HG03469 (cell line): ENCODE measurements around the gene LGALS7B.
"Not testable (repeated sequence)": the region's sequence is repeated elsewhere in the genome, so short reads cannot be mapped to it uniquely, and the experiment has no call there.

Source experiments
- ATAC-seq: cut with Tn5 transposase; IDR thresholded peaks from one replicate; pipeline ENCODE4 v1.9.1; 2021; ENCODE audit warnings: mild to moderate bottlenecking, moderate library complexity, moderate number of reproducible peaks; ENCODE audit not compliant: unreplicated experiment

LGALS7B gene

DNA sequence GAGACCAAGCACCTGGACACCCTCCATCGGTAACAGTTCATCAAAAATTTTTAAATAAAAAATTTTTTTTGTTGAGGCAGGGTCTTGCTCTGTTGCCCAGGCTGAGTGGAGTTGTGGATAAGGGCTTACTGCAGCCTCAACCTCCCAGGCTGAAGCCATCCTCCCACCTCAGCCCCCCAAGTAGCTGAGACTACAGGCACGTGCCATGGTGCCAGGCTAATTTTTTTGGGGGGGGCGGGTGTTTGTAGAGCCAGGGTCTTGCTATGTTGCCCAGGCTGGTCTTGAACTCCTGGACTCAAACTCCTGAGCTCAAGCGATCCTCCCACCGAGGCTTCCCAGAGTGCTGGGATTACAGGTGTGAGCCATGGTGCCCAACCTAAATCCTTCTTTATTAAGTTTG lies 4.7 kb downstream of the LGALS7B start:
- ATAC-seq, result no peak

DNA sequence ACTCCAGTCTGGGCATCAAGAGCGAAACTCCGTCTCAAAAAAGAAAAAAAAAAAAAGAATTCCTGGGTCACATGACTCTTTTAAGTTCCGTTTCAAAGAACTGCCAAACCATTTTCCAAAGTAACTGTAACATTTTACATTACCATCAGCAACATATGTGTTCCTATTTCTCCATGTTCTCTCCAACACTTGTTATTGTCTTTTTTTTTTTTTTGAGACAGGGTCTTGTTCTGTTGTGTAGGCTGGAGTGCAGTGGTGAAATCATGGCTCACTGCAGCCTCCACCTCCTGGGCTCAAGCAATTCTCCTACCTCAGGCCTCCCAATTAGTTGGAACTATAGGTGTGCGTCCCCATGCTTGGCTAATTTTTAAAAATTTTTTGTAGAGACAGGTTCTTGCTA lies 6.5 kb downstream of the LGALS7B start:
- ATAC-seq, result no peak

- ATAC-seq, result no peak
Measured at GRCh38 chr19:38796154-38796553, 7.2 kb downstream of the LGALS7B start.

- ATAC-seq, result not testable (repeated sequence)
Measured at GRCh38 chr19:38797781-38798180, 8.8 kb downstream of the LGALS7B start.

DNA sequence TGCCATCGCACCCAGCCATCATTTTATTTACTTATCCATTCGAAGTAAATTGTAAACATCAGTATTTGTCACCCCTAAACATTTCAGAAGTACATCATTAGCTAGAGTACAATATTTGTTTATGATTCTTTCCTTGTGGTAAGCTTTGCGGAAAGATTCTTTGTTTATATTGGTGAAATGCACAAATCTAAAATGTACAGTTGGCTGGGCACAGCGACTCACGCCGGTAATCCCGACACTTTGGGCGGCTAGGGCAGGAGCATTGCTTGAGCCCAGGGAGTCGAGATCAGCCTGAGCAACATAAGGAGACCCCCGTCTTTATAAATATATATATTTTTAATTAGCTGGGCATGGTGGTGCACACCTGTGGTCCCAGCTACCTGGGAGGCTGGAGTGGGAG lies 10.1 kb downstream of the LGALS7B start:
- no peak for ATAC-seq

- no peak for ATAC-seq
Measured at GRCh38 chr19:38800577-38801347, 11.8 kb downstream of the LGALS7B start.

GRCh38 chr19:38801359-38802095 lies 12.5 kb downstream of the LGALS7B start:
- no peak for ATAC-seq

- no peak for ATAC-seq
Measured at GRCh38 chr19:38803543-38803942, 14.5 kb downstream of the LGALS7B start.

- no peak for ATAC-seq
Measured at GRCh38 chr19:38805180-38805579, 16.2 kb downstream of the LGALS7B start.

DNA sequence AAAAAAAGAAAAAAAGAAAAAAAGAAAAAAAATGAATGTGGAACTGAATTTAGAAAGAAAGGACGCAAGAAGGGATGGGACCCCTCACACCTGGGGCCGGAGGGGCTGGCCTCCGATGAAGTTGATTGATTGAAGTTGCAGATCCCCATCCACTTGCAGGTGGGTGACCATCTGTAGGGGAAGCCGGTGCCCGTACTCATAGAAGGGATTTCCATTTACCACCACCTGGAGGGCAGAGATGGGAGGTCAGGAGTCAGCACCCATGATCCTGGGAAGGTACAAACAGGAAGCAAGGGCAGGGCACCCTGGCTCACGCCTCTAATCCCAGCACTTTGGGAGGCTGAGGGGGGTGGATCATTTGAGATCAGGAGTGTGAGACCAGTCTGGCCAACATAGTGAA lies 17.4 kb downstream of the LGALS7B start:
- no peak for ATAC-seq

DNA sequence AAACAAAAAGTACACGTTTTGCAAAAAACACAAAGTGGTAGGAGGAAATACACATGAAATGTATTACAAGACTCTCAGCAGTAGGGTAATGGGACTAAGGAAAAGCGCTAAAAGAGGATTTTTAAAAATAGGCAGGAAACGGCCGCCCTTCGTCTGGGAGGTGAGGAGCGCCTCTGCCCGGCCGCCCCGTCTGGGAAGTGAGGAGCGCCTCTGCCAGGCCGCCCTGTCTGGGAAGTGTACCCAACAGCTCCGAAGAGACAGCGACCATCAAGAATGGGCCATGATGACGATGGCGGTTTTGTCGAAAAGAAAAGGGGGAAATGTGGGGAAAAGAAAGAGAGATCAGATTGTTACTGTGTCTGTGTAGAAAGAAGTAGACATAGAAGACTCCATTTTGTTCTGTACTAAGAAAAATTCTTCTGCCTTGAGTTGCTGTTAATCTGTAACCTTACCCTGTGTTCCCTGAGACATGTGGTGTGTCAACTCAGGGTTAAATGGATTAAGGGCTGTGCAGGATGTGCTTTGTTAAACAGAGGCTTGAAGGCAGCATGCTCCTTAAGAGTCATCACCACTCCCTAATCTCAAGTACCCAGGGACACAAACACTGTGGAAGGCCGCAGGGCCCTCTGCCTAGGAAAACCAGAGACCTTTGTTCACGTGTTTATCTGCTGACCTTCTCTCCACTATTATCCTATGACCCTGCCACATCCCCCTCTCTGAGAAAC lies 18.5 kb downstream of the LGALS7B start:
- ATAC-seq, result not testable (repeated sequence)

DNA sequence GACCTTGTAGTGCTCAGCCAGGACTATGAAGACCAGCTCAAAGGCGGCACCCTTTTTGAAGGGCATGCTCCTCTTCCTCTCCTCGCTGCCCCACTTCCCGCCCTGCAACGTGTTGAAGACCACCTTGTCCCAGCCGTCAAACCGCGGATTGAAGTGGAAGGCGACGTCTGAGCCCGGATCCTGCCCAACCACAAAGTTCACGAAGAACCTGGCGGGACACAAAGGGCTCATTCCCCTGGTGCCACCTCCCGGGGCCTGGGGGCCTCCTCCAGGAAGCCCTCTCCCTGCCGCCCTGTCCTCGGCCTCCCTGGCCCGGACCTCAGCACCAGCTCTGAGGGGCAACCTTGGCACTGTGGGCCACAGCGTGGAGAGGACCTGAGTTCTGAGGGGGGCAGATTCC lies 19.7 kb downstream of the LGALS7B start:
- ATAC-seq, result no peak

DNA sequence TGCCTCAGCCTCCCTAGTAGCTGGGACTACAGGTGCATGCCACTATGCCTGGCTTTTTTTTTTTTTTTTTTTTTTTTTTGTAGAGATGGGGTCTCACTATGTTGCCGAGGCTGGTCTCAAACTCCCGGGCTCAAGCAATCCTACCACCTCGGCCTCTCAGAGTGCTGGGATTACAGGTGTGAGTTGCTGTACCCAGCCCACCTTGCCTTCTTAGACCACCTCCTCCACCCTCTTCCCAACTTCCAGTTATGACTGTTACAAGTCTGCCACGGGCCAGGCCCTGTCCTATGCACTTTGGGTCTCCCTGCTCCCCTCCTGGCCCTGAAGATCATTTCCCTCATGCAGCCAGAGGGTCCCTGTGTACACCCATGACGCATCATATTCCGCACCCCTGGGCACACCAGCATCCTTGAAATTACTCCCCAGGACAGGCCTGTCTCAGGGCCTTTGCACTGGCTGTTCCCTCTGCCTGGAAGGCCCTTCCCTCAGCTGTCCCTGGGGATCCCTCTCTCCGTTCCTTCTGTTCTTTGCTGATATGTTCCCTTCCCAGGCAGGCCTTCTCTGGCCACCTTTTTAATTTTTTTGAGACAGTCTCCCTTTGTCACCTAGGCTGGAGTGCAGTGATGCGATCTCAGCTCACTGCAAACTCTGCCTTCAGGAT lies 20.7 kb downstream of the LGALS7B start:
- no peak for ATAC-seq

DNA sequence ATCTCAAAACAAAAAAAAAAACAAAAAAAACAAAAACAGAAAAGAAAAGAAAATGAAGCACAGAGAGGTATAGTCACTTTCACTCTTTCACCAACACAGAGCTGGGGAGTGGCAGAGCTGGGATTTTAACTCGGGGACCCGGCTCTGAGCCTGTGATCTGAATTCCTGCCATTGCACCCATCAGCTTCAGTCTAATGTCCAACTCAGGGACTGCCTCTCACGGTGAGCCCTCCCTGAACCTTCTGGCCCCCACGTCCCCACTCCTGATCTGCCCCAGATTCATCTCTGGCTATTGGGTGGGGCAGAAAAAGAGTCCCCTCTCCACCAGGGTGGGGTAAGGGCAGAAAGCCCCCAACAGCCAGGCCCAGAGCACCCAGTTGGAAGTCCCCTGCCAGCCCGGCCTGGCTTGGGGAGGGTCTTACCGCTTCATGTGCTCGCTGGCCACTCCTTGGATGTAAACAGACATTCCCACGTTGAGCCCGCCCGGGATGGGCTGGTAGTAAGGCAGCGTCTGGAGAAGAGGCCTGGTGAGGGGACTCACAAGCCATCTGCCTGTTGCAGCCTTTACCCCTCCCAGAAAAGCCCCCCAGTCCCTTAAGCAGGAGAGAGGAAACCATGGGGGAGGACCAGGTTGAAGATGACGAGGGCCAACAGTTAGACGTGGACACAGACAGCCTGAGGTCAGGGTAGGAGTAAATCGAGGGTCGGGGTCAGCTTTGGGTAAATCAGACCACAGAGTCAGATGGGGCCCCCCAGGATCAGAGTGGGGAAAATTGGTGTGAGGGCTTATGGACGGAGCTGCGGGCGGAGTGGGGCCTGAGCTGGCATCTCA lies 23.2 kb downstream of the LGALS7B start:
- ATAC-seq, result no peak

GRCh38 chr19:38812841-38813320 lies 23.9 kb downstream of the LGALS7B start, which contains the start of gene LGALS4:
LGALS4 (minus strand) TSS chr19:38812945; CDS start chr19:38812886, 59 bp downstream.
- no peak for ATAC-seq

DNA sequence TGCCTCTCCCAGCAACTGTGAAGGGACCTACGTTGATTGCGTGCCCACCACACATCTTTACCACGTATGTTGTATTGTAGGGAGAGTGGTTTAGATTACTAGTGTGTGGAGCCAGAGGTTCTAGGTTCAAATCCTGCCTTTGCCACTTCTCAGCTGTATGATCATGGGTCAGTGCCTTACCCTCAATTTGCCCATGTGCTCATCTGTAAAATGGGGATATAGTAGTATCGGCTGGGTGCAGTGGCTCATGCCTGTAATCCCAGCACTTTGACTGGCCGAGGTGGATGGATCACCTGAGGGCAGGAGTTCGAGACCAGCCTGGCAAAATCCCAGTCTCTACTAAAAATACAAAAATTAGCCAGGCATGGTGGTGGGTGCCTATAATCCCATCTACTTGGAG lies 24.3 kb downstream of the LGALS7B start:
- ATAC-seq, result no peak

DNA sequence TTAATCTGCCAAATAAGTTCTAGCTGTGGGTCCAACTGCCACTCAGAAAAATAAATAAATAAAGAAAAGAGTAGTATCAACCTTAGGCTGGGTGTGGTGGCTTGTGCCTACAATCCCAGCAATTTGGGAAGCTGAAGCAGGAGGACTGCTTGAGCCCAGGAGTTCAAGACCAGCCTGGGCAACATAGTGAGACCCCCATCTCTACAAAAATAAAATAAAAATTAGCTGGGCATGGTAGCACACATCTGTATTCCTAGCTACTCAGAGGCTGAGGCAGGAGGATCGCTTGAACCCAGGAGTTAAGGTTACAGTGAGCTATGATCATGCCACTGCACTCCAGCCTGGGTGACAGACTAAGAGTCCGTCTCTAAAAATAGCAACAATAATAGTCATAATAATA lies 24.9 kb downstream of the LGALS7B start:
- not testable (repeated sequence) for ATAC-seq

- ATAC-seq, result no peak
Measured at GRCh38 chr19:38815059-38816001, 26.3 kb downstream of the LGALS7B start.
